Pons (tissue), 1 donor: Measurements from ENCODE around the gene CCT7.

Source experiments
- DNase-seq: peaks from one replicate; pipeline ENCODE4 v3.0.0-alpha.2; 2016; ENCODE audit warnings: low spot score

Gene CCT7

GRCh38 chr2:73294239-73294638 lies 60.1 kb downstream of the CCT7 start:
- DNase-seq: no peak

GRCh38 chr2:73295751-73296400 lies 61.8 kb downstream of the CCT7 start:
- no peak for DNase-seq

GRCh38 chr2:73297151-73297559 lies 63.0 kb downstream of the CCT7 start:
- no peak for DNase-seq

GRCh38 chr2:73297586-73297985 lies 63.5 kb downstream of the CCT7 start:
- no peak for DNase-seq

GRCh38 chr2:73300926-73301325 lies 66.8 kb downstream of the CCT7 start:
- DNase-seq: no peak

- DNase-seq: no peak
These were observed 67.5 kb downstream of the CCT7 start for GRCh38 chr2:73301636-73302035.
